Measurements from ENCODE around the gene PCK1.

Gene PCK1

GRCh38 chr20:57608516-57608915 lies 47.6 kb downstream of the PCK1 start:
- DNase-seq: no peak

DNA sequence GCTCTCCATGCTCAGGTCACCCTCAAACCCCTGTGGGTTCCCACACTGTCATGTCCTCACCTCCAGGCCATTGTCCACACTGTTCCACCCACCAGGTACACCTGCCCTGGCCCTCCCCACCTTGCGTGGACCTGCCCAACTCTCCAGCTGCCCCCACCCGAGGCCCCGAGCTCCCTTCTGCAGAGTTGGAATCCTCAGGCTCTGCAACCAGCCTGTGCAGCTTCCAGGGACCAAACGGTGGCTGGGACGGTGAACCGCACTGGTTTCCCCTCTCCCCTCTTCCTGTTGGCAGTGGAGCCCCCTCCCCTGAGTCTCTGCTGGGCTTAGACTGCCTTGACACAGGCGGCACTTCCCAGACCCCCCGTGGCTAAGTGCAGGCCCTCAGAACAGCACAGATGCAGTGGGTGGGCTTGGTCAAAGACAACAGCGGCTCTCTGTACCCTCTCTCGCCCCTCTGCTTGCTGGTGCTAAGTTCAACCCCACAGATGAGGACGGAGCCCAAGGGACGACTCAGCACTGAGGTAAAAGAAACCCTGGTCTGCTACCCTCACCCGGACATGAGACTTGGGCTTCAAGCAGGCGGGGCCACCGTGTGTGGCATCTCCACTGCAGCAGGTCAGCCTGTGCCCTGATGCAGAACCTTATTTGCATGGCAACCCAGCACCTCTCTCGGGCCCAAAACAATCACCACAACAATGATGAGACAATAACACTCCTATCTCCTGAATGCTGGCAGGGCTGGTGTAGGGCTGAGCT lies 48.4 kb downstream of the PCK1 start:
- no peak for DNase-seq

GRCh38 chr20:57609842-57610167 lies 48.9 kb downstream of the PCK1 start:
- DNase-seq: no peak

GRCh38 chr20:57610261-57610952 lies 49.5 kb downstream of the PCK1 start:
- DNase-seq: peak; percentile 63

DNA sequence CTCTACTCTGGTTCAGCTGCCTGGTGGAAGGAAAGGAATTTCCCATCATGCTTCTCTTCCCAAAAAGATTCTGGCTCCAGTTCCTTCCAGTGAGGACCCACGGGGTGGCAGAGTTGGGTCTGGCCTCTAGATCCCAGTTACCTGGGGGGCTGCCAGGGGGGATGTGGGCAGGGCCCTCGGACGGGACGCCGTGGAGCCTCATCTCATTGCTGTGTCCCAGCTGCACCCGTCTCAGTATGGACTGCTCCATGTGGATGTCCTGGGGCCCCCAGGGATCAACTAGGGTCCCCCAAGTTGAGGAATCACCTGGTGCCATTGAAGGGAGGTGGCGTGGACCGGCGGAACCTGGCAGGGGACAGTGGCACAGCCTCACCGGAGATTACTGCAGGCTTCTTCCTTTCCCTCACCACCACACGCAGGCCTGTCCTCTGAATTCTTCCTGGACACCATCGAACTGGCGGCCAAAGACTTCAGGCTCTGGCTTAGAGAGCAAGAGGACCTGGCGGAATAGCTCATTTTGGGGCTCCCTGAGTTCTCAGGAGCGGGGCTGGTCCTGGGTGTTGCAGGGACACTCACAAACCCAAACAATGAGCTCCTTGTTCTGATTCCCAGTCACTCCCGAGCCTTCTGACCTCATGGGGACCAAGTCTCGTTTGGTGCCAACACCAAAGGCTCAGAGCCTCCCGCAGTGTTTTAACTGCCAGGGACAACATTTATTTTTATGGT lies 50.8 kb downstream of the PCK1 start:
- no peak for DNase-seq

GRCh38 chr20:57612436-57612835 lies 51.5 kb downstream of the PCK1 start:
- DNase-seq: peak; percentile 7

DNA sequence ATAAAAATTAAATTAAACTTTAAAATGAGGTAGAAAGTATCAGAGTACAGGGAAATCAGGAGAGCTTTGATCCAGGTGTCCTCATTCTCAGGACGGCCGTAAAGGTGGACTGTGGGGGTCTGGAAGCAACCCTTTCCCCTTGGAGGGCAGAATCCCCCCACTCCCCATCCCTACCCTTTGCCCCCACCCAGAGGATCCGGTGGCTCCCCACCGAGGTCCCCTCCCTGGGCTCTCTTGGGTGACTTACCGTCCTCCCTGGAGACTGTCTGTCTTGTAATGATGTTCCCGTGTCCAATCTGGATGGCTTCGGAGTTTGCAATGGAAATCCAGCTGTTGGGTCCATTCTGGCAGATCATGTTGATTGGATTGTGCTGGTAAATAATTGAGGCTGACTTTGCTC lies 52.0 kb downstream of the PCK1 start:
- peak; percentile 31 for DNase-seq

DNA sequence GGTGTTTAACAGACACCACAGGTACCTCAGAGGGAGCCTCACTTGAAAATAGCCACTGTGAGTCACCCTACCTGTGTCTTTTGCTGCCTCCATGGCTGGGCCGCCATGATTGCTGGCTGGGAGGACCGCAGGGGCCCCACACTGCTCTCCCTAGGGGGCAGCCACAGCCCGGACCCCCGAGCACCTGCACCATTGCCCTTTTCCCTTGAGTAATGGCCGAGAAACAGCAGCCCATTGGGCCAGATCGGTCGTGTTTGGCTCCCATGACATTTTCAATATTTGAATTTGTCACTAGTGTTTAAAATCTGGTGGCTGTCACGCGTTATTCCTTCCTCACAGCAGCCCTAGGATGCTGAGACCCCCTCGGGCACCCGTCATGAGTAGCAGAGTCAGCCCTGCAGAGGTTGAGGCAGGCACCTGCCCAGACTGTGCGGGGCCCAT lies 52.6 kb downstream of the PCK1 start:
- peak; percentile 31 for DNase-seq

DNA sequence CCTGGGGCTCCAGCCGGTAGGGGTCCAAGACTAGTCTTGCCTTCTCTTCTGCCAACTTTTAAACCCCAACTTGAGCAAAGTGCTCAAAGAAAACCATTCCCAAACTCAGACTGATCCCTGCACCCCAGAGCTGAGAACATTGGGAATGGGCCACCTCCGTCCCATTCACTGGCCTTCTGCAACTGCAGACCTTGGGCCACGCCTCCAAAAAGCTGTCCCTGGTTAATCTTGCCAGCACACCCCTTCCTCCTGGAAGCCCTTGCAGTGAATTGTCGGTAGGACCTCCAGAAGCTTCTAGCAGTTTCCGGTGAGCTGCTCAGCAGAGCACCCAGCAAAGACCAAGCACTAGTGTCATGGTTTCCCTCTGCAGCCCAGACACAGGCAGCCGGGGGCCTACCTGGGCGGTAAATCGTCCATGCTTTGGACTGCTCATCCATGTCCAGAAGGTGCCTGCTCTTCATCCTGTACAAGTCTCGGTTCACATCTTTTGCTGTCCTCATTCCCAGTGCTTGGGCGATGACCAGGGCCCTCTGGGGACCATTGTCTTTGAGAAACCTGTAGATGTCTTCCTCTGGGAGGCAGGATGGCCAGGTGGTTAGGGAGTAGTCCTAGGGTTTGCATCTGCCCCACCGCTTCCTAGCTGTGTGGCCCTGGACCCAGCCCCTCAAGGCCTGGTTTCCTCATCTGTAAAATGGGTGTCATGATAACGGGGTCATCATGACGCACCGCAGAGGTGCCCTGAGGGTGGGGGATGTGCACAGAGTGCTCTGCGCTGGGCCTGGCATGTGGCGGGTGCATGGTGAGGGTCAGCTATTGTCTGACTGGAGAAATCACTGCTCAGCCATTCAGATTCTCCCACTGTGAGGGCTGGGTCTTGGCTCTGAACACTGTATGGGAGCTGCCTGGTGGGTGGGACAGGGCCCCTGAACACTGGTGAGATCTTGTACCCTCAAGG lies 53.9 kb downstream of the PCK1 start:
- DNase-seq: peak; percentile 46

DNA sequence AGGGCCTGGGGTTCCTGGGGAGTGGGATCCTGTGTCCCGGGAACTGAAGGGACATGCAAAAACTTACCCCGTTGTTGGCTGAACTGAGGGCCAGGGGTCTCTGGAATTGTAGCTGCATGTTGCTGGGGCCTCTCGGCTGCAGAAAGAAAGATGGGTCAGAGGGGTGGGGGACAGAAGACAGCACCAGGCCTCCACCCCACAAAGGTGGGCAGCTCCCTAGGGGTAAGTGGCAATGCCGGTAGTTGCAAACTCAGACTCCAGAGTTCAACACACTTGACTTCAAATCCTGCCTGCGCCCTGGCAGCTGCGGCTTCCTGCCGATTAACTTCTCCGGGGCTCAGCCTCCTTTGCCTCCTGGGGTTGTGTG lies 54.5 kb downstream of the PCK1 start:
- DNase-seq: peak; percentile 31

DNA sequence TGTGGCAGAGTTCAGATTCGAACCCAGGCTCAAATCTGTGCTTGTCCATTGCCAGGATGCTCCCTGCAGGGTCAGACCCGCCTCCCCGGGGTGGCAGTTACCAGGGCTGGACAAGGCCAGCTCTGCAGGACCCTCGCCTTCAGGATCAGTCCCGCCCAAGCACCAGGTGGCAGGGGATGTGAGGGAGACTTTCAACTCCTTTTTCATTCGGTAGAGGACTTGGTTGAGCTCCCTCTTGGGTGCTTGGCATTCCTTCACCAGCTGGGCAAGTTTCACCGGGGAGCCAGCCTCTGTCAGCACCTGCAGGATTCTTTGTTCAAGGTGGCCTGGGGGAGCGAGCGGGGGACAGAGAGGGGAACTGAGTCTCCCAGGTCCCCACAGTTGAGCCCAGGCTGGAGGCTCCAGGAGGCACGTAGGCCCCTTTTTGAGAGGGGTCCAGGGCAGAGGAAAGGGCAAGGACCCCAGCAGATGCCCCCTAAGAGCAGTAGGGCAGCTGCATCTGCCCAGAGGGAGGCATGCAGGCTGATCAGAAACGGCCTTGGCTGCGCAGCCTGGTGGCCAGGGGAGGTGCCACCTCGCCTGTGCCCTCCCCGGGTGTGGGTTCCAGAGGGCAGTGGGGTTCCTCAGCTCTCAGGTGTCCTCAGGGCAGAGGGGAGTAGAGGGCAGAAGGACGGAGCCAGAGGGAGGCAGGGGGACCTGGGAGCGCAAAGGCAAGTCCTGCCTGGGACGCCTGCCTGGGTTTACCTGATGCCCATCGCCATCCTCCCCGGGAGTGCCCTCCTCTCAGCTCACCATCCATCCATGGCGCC lies 55.4 kb downstream of the PCK1 start:
- DNase-seq: peak; percentile 43

DNA sequence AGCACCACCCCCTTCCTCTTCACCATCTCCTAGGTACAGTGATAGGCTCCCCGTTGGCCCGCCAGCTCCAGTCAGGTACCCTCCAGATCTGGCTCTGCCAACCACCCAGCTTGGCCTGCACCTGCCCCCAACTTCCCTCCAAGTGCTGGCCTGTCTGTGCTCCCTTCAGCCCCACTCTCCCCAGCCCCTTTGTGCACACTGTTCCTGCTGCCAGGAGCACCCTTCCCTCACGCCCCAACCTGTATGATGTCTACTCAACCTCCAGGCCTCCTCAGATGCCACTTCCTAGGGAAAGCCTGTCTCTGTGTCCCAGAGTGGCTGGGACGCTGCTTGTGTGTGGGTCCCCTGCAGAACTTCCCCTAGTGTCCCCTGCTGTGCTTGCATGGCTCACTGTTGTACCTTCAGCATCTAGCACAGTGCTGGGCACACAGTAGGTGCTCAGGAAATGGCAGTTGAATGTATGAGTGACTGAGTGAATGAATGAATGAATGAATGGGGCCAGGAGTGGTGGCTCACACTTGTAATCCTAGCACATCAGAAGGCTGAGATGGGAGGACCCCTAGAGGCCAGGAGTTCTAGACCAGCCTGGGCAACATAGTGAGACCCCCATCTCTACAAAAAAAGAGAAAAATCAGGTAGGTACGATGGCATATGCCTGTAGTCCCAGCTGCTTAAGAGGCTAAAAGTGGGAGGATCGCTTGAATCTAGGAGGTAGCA lies 56.3 kb downstream of the PCK1 start:
- DNase-seq: peak; percentile 38

Measured in islet precursor cell (in vitro differentiated cells).